K562 (cell line): ENCODE data around the gene EBF4. TPM values are rescaled to one million over a fixed set of nuclear protein-coding genes. Genes with fewer than 3 reads are reported as not detected.

ENCODE experiments used
- ATF6 ChIP-seq: sonication (generic); formaldehyde crosslinking; IDR thresholded peaks from 2 replicates; pipeline ENCODE4 v1.4.0; 2020; ENCODE audit warnings: mild to moderate bottlenecking, missing genetic modification reagents
- ATF7 ChIP-seq: fragments of 450-650 bp; IDR thresholded peaks from 2 replicates; pipeline ENCODE4 v1.7.1; 2014; ENCODE audit warnings: mild to moderate bottlenecking, moderate library complexity
- CHD2 ChIP-seq: IDR thresholded peaks from 2 replicates; pipeline ENCODE4 v1.6.1; 2011; ENCODE audit warnings: low read depth, low read length
- CTBP1 ChIP-seq: fragments of 450-650 bp; IDR thresholded peaks from 2 replicates; pipeline ENCODE4 v1.6.1; 2016; ENCODE audit warnings: borderline replicate concordance
- E2F8 ChIP-seq: fragments of 450-650 bp; IDR thresholded peaks from 2 replicates; pipeline ENCODE4 v1.7.1; 2018; ENCODE audit warnings: mild to moderate bottlenecking, low read depth; ENCODE audit not compliant: partially characterized antibody
- ETV6 ChIP-seq, 3 experiments: fragments of 150-350 bp in 1 of 3; sonication (generic) in 1 of 3; formaldehyde crosslinking in 1 of 3; IDR thresholded peaks; 2 replicates each; pipeline versions ENCODE4 v1.6.1 to v1.8.0; 2014 to 2022; ENCODE audit warnings: borderline replicate concordance in 2 of 3, low read depth in 2 of 3, antibody characterized with exemption in 1 of 3, low read length in 1 of 3, mild to moderate bottlenecking in 1 of 3, missing genetic modification reagents in 1 of 3
- FOXP1 ChIP-seq: sonication (generic); formaldehyde crosslinking; IDR thresholded peaks from 2 replicates; pipeline ENCODE4 v1.8.0; 2022; ENCODE audit warnings: mild to moderate bottlenecking, missing genetic modification reagents
- MITF ChIP-seq: IDR thresholded peaks from 2 replicates; pipeline ENCODE4 v1.6.1; 2014; ENCODE audit warnings: antibody characterized with exemption
- MYC ChIP-seq, 2 experiments: fragments of 250-450 bp in 1 of 2; sonication (Bioruptor Pico) in 1 of 2; IDR thresholded peaks; 2 replicates each; pipeline versions ENCODE4 v1.5.1 to v1.6.1; 2012 to 2021; ENCODE audit warnings: low read depth in 2 of 2, borderline replicate concordance in 1 of 2, improper control_type of control experiment in 1 of 2, low read length in 1 of 2, mild to moderate bottlenecking in 1 of 2, moderate library complexity in 1 of 2
- POLR2AphosphoS5 ChIP-seq: IDR thresholded peaks from 2 replicates; pipeline ENCODE4 v1.6.1; 2011; ENCODE audit warnings: mild to moderate bottlenecking, low read depth, low read length, moderate library complexity; ENCODE audit not compliant: control insufficient read depth, insufficient read depth
- POLR2H ChIP-seq: IDR thresholded peaks from 2 replicates; pipeline ENCODE4 v1.6.1; 2016; ENCODE audit warnings: missing genetic modification characterization, low read depth, mild to moderate bottlenecking, control low read depth, missing compliant biosample characterization, moderate library complexity
- POLR3G ChIP-seq: IDR thresholded peaks from 2 replicates; pipeline ENCODE4 v1.6.1; 2011; ENCODE audit not compliant: insufficient read length, insufficient replicate concordance; ENCODE audit errors: extremely low read depth
- RNF2 ChIP-seq: sonication (generic); IDR thresholded peaks from 2 replicates; pipeline ENCODE4 v1.6.1; 2016
- TAF7 ChIP-seq: fragments of 450-650 bp; IDR thresholded peaks from 2 replicates; pipeline ENCODE4 v1.6.1; 2016; ENCODE audit warnings: missing genetic modification characterization, missing compliant biosample characterization
- TEAD1 ChIP-seq, 2 experiments: fragments of 450-650 bp in 1 of 2; sonication (generic) in 1 of 2; formaldehyde crosslinking; IDR thresholded peaks; 2 replicates each; pipeline versions ENCODE4 v1.4.0 to v1.8.0; 2020 to 2022; ENCODE audit warnings: mild to moderate bottlenecking in 2 of 2, missing genetic modification reagents in 1 of 2
- ZNF124 ChIP-seq: sonication (generic); formaldehyde crosslinking; IDR thresholded peaks from 2 replicates; pipeline ENCODE4 v1.8.1; 2022; ENCODE audit warnings: missing genetic modification reagents
- ZSCAN32 ChIP-seq: fragments of 450-650 bp; formaldehyde crosslinking; IDR thresholded peaks from 2 replicates; pipeline ENCODE4 v1.4.0; 2020; ENCODE audit warnings: mild to moderate bottlenecking, moderate library complexity
- polyA plus RNA-seq, 8 experiments: library from polyadenylated mRNA; depleted of rRNA in 4 of 8; stranded (reverse) in 5 of 8; unstranded in 3 of 8; fragments of >200 nt; fragmentation: Nextera tagmentation in 2 of 8; fragmentation: Illumina TruSeq in 1 of 8; extraction: Ambion mirVana in 2 of 8; extraction: Trizol in 1 of 8; gene quantifications; 2 replicates each; pipeline versions ENCODE4 v1.2.1 to v1.2.3, GENCODE V29; 2011 to 2014; ENCODE audit warnings: inconsistent platforms in 1 of 8, missing spikeins in 1 of 8
- total RNA-seq, 7 experiments: library from RNA; depleted of rRNA in 6 of 7; stranded (reverse); fragments of >200 nt in 6 of 7; fragmentation: Illumina TruSeq in 2 of 7; extraction: Trizol in 2 of 7; gene quantifications; 2 replicates each; pipeline versions ENCODE4 v1.2.1 to v1.2.3, GENCODE V29; 2011 to 2021; ENCODE audit warnings: low replicate concordance in 1 of 7

EBF4 gene
- total and polyA plus RNA-seq, 9 of the 15 experiments (the other 6 are each of a cell fraction or from before 2014, with no cell fraction given) = 0.09 TPM; not detected in 8

- peak; percentile 88 for TF ChIP-seq E2F8
- TF ChIP-seq TEAD1 (CRISPR knock-in tag; IDR thresholded peaks at IDR 0.05) = peak in 1 of 2 experiments; percentile 93; a peak in 2 of 4 replicates
- no peak for TF ChIP-seq ZSCAN32 (CRISPR knock-in tag)
- TF ChIP-seq ATF6 (CRISPR knock-in tag) = peak; percentile 18; the same call in 1 of the 2 replicates
- peak; percentile 76 to 77 for TF ChIP-seq ETV6 (IDR thresholded peaks at IDR 0.05; ENCODE audit: borderline replicate concordance in 1 of 2, low read depth in 2 of 2, low read length in 1 of 2)
- no peak for TF ChIP-seq ETV6 (CRISPR knock-in tag; IDR thresholded peaks at IDR 0.05; ENCODE audit: borderline replicate concordance)
- peak; percentile 74 for TF ChIP-seq TAF7
- TF ChIP-seq FOXP1 = peak; percentile 51; the same call in 1 of the 2 replicates
- 0 out of 2 replicates have a peak, but pooled peaks have one; percentile 32 for TF ChIP-seq MITF
- TF ChIP-seq CTBP1 = peak; percentile 43; the same call in 1 of the 2 replicates
- TF ChIP-seq POLR3G = no peak
- TF ChIP-seq POLR2H = peak; percentile 87
- TF ChIP-seq MYC (IDR thresholded peaks at IDR 0.05; ENCODE audit: low read depth, low read length) = peak; percentile 59; the same call in 1 of the 2 replicates
- no peak for TF ChIP-seq MYC (CRISPR knock-in tag; IDR thresholded peaks at IDR 0.05; ENCODE audit: borderline replicate concordance, low read depth)
- TF ChIP-seq ATF7 = peak; percentile 36
- TF ChIP-seq CHD2 = 0 out of 2 replicates have a peak, but pooled peaks have one; percentile 24
- TF ChIP-seq ZNF124 (CRISPR knock-in tag) = no peak
- TF ChIP-seq RNF2 = peak; percentile 69
- TF ChIP-seq POLR2AphosphoS5 = peak; percentile 74; the same call in 1 of the 2 replicates
These were observed 28.5 kb upstream of the EBF4 start, which contains the start of gene IDH3B (continued) for GRCh38 chr20:2663887-2664719.
